GM23338 (cell line): ENCODE data around the gene RGL1. TPM values are rescaled to one million over a fixed set of nuclear protein-coding genes. Genes with fewer than 3 reads are reported as not detected.

Experiments used
- ATAC-seq: fragments of 200-7000 bp; cut with Tn5 transposase; 3 replicates; pipeline ENCODE4 v1.9.1; 2020
- DNase-seq: peaks from one replicate; pipeline ENCODE4 v3.0.0-alpha.2; 2015; ENCODE audit warnings: low spot score
- H2AFZ ChIP-seq: fragments of 200-600 bp; sonication (generic); 2 replicates; pipeline ENCODE4 v1.8.0; 2016; ENCODE audit warnings: antibody characterized with exemption, mild to moderate bottlenecking, moderate library complexity
- H3F3A ChIP-seq: fragments of 200-600 bp; sonication (generic); replicated peaks from 2 replicates; pipeline ENCODE4 v1.8.0; 2017; ENCODE audit warnings: antibody characterized with exemption, mixed run types, low read depth
- H3K27ac ChIP-seq: fragments of 200-600 bp; sonication (generic); 2 replicates; pipeline ENCODE4 v1.6.1; 2016; ENCODE audit warnings: low read depth
- H3K27me3 ChIP-seq: fragments of 200-600 bp; sonication (generic); 2 replicates; pipeline ENCODE4 v1.8.0; 2016; ENCODE audit warnings: mild to moderate bottlenecking, mixed run types, moderate library complexity; ENCODE audit not compliant: insufficient read depth
- H3K36me3 ChIP-seq: fragments of 200-600 bp; sonication (generic); 2 replicates; pipeline ENCODE4 v1.8.0; 2016; ENCODE audit warnings: mild to moderate bottlenecking; ENCODE audit not compliant: insufficient read depth
- H3K4me1 ChIP-seq: fragments of 200-600 bp; sonication (generic); 2 replicates; pipeline ENCODE4 v1.8.0; 2016; ENCODE audit warnings: mild to moderate bottlenecking, moderate library complexity; ENCODE audit not compliant: insufficient read depth
- H3K4me2 ChIP-seq: fragments of 200-600 bp; sonication (generic); 2 replicates; pipeline ENCODE4 v1.7.1; 2017; ENCODE audit warnings: mixed run types
- H3K4me3 ChIP-seq: fragments of 200-600 bp; sonication (generic); 2 replicates; pipeline ENCODE4 v1.6.1; 2016; ENCODE audit warnings: mixed run types
- H3K79me2 ChIP-seq: fragments of 200-600 bp; sonication (generic); replicated peaks from 2 replicates; pipeline ENCODE4 v1.8.0; 2017; ENCODE audit warnings: mild to moderate bottlenecking; ENCODE audit not compliant: insufficient read depth
- H3K9me2 ChIP-seq: fragments of 200-600 bp; sonication (generic); 2 replicates; pipeline ENCODE4 v1.8.0; 2017; ENCODE audit not compliant: insufficient read depth
- H4K20me1 ChIP-seq: fragments of 200-600 bp; sonication (generic); replicated peaks from 2 replicates; pipeline ENCODE4 v1.8.0; 2017; ENCODE audit warnings: mild to moderate bottlenecking; ENCODE audit not compliant: insufficient read depth
- H3K27ac Mint-ChIP-seq: 2 replicates; pipeline ENCODE4 v1.8.0; 2020; ENCODE audit warnings: inconsistent platforms, mild to moderate bottlenecking, moderate library complexity, mixed read lengths
- H3K27me3 Mint-ChIP-seq: 3 replicates; pipeline ENCODE4 v1.8.0; 2022; ENCODE audit warnings: low read depth, mild to moderate bottlenecking, moderate library complexity, mixed read lengths, inconsistent platforms; ENCODE audit not compliant: insufficient read depth, poor library complexity
- H3K36me3 Mint-ChIP-seq: 3 replicates; pipeline ENCODE4 v1.8.0; 2021; ENCODE audit warnings: low read depth, mild to moderate bottlenecking, inconsistent platforms, moderate library complexity, mixed read lengths
- H3K4me1 Mint-ChIP-seq: 3 replicates; pipeline ENCODE4 v1.8.0; 2020; ENCODE audit warnings: mild to moderate bottlenecking, inconsistent platforms, mixed read lengths
- H3K4me3 Mint-ChIP-seq: 3 replicates; pipeline ENCODE4 v1.8.0; 2021; ENCODE audit warnings: moderate library complexity, mild to moderate bottlenecking, inconsistent platforms, mixed read lengths
- H3K9me3 Mint-ChIP-seq: 3 replicates; pipeline ENCODE4 v1.8.0; 2020; ENCODE audit warnings: moderate library complexity, mild to moderate bottlenecking, inconsistent platforms, mixed read lengths
- CREB1 ChIP-seq: fragments of 250-450 bp; sonication (Bioruptor Pico); IDR thresholded peaks from 2 replicates; pipeline ENCODE4 v1.5.0; 2020; ENCODE audit warnings: low read depth, mild to moderate bottlenecking, moderate library complexity
- JUNB ChIP-seq: IDR thresholded peaks from one replicate; pipeline ENCODE4 v1.6.1; 2016; ENCODE audit warnings: antibody characterized with exemption; ENCODE audit not compliant: unreplicated experiment
- NANOG ChIP-seq: IDR thresholded peaks from 2 replicates; pipeline ENCODE4 v1.6.1; 2016; ENCODE audit warnings: antibody characterized with exemption, borderline replicate concordance
- POLR2AphosphoS5 ChIP-seq: IDR thresholded peaks from 2 replicates; pipeline ENCODE4 v1.6.1; 2016; ENCODE audit warnings: antibody characterized with exemption, low read depth
- polyA plus RNA-seq: library from polyadenylated mRNA; unstranded; fragments of >200 nt; fragmentation: Nextera tagmentation; extraction: Ambion mirVana; gene quantifications from 2 replicates; pipeline ENCODE4 v1.2.1, GENCODE V29; 2016
- total RNA-seq: library from RNA; depleted of rRNA; stranded (reverse); fragments of >200 nt; shearing (Covaris generic); gene quantifications from 2 replicates; pipeline ENCODE4 v1.2.3, GENCODE V29; 2014
- TF ChIP-seq, protein P1 (sequence below): fragments of 250-450 bp; sonication (Bioruptor Pico); IDR thresholded peaks from 2 replicates; pipeline ENCODE4 v1.5.0; 2020; ENCODE audit warnings: mild to moderate bottlenecking, moderate library complexity

RGL1 gene
- total and polyA plus RNA-seq, 2 experiments from 2014 or later, result 0.91 to 2.6 TPM

DNA sequence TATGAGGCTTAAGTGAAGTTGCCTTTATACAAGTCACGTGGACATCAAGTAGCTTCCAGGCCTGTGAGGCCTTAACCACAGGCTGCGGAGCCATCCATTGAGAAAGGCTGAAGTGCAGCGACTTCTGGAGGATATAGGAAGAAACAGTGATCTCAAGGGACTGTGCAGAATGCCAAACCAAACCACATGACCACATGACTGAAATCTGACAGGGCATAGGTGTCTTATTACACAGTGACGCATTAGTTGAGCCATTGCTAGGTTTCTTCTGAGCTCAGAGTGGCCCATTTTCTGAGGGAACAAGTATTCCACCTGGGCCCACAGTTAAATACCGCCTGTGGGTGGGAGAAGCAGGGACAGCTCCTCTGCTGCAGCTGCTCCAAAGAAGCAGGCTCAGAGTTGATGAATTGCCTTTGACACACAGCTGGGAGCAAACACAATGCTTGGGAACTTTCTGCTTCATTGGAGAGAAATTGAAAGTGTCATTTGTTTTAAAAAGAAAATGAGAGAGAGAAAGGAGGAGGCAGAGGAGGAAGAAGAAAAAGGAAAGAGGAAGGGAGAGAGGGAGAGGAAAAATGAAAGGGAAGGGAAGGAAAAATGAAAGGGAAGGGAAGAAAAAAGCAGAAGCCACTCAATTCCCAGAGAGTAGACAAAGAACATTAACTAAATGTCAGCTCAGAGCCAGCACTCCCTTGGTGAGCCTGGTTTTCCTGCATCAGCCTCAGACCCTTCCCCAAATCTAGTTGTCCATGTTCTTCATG, 138.2 kb downstream of the RGL1 start (continued):
- TF ChIP-seq, protein P1, sequence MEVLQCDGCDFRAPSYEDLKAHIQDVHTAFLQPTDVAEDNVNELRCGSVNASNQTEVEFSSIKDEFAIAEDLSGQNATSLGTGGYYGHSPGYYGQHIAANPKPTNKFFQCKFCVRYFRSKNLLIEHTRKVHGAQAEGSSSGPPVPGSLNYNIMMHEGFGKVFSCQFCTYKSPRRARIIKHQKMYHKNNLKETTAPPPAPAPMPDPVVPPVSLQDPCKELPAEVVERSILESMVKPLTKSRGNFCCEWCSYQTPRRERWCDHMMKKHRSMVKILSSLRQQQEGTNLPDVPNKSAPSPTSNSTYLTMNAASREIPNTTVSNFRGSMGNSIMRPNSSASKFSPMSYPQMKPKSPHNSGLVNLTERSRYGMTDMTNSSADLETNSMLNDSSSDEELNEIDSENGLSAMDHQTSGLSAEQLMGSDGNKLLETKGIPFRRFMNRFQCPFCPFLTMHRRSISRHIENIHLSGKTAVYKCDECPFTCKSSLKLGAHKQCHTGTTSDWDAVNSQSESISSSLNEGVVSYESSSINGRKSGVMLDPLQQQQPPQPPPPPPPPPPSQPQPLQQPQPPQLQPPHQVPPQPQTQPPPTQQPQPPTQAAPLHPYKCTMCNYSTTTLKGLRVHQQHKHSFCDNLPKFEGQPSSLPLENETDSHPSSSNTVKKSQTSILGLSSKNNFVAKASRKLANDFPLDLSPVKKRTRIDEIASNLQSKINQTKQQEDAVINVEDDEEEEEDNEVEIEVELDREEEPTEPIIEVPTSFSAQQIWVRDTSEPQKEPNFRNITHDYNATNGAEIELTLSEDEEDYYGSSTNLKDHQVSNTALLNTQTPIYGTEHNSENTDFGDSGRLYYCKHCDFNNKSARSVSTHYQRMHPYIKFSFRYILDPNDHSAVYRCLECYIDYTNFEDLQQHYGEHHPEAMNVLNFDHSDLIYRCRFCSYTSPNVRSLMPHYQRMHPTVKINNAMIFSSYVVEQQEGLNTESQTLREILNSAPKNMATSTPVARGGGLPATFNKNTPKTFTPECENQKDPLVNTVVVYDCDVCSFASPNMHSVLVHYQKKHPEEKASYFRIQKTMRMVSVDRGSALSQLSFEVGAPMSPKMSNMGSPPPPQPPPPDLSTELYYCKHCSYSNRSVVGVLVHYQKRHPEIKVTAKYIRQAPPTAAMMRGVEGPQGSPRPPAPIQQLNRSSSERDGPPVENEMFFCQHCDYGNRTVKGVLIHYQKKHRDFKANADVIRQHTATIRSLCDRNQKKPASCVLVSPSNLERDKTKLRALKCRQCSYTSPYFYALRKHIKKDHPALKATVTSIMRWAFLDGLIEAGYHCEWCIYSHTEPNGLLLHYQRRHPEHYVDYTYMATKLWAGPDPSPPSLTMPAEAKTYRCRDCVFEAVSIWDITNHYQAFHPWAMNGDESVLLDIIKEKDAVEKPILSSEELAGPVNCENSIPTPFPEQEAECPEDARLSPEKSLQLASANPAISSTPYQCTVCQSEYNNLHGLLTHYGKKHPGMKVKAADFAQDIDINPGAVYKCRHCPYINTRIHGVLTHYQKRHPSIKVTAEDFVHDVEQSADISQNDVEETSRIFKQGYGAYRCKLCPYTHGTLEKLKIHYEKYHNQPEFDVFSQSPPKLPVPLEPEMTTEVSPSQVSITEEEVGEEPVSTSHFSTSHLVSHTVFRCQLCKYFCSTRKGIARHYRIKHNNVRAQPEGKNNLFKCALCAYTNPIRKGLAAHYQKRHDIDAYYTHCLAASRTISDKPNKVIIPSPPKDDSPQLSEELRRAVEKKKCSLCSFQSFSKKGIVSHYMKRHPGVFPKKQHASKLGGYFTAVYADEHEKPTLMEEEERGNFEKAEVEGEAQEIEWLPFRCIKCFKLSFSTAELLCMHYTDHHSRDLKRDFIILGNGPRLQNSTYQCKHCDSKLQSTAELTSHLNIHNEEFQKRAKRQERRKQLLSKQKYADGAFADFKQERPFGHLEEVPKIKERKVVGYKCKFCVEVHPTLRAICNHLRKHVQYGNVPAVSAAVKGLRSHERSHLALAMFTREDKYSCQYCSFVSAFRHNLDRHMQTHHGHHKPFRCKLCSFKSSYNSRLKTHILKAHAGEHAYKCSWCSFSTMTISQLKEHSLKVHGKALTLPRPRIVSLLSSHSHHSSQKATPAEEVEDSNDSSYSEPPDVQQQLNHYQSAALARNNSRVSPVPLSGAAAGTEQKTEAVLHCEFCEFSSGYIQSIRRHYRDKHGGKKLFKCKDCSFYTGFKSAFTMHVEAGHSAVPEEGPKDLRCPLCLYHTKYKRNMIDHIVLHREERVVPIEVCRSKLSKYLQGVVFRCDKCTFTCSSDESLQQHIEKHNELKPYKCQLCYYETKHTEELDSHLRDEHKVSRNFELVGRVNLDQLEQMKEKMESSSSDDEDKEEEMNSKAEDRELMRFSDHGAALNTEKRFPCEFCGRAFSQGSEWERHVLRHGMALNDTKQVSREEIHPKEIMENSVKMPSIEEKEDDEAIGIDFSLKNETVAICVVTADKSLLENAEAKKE (CRISPR knock-in tag), result no peak
- TF ChIP-seq NANOG (no peak), JUNB (no peak)

- no peaks in the 10 kb centered on the region for H3K79me2 ChIP-seq
- peak overlapping the region; percentile 25 for H3K4me2 ChIP-seq
- Mint-ChIP-seq H3K4me3 (peak overlapping the region; percentile 5; the same call in 2 of the 3 replicates), H3K27ac (no peak overlapping the region), H3K36me3 (no peaks in the 10 kb centered on the region), H3K27me3 (peaks cover 35% of the 10 kb centered on the region), H3K9me3 (no peaks in the 10 kb centered on the region), H3K4me1 (peaks cover 25% of the 10 kb centered on the region)
- no peaks in the 10 kb centered on the region for H3K36me3 ChIP-seq
- H3F3A ChIP-seq, result no peaks in the 10 kb centered on the region
- H3K4me1 ChIP-seq, result peaks cover 15% of the 10 kb centered on the region; the same call in 1 of the 2 replicates
- H4K20me1 ChIP-seq, result no peaks in the 10 kb centered on the region
- H3K4me3 ChIP-seq, result no peak overlapping the region
- H3K9me2 ChIP-seq, result no peaks in the 10 kb centered on the region
- H3K27me3 ChIP-seq, result peaks cover 66% of the 10 kb centered on the region
- DNase-seq, result peak; percentile 92
- H2AFZ ChIP-seq, result no peak overlapping the region
- no peak overlapping the region for H3K27ac ChIP-seq
- ATAC-seq, result peak; percentile 96
- TF ChIP-seq CREB1 (CRISPR knock-in tag) (peak; percentile 30; the same call in 1 of the 2 replicates), POLR2AphosphoS5 (peak; percentile 50; the same call in 1 of the 2 replicates), NANOG (peak; percentile 52; the same call in 1 of the 2 replicates)
- TF ChIP-seq, protein P1 (CRISPR knock-in tag), result peak; percentile 56; the same call in 1 of the 2 replicates
Measured at GRCh38 chr1:183945428-183946319, 140.8 kb downstream of the RGL1 start.
